SU-DHL-6 (cell line): ENCODE results near the gene ABHD3.

Experiments
- H2AFZ ChIP-seq: fragments of 200-600 bp; sonication (generic); 2 replicates; pipeline ENCODE4 v1.6.1; 2014; ENCODE audit warnings: low read depth, mild to moderate bottlenecking, moderate library complexity, mixed read lengths, antibody characterized with exemption, low read length; ENCODE audit not compliant: severe bottlenecking
- H3F3A ChIP-seq: fragments of 200-600 bp; shearing (Covaris generic); 2 replicates; pipeline ENCODE4 v1.6.0; 2016; ENCODE audit warnings: antibody characterized with exemption, mild to moderate bottlenecking; ENCODE audit not compliant: insufficient read depth
- H3K27ac ChIP-seq: fragments of 200-600 bp; sonication (generic); 2 replicates; pipeline ENCODE4 v1.5.1; 2016; ENCODE audit warnings: low read depth, mild to moderate bottlenecking, low read length, moderate library complexity, mixed read lengths
- H3K27me3 ChIP-seq: fragments of 200-600 bp; sonication (generic), shearing (Covaris generic); 2 replicates; pipeline ENCODE4 v1.6.0; 2014; ENCODE audit warnings: mild to moderate bottlenecking, low read length
- H3K36me3 ChIP-seq: fragments of 200-600 bp; sonication (generic); 2 replicates; pipeline ENCODE4 v1.6.1; 2014; ENCODE audit warnings: mild to moderate bottlenecking, low read length, mixed read lengths
- H3K4me2 ChIP-seq: fragments of 300-600, 200-600 bp; shearing (Covaris generic), sonication (generic); 2 replicates; pipeline ENCODE4 v1.6.0; 2014; ENCODE audit warnings: low read length, low read depth, mild to moderate bottlenecking; ENCODE audit not compliant: poor library complexity, severe bottlenecking
- H3K4me3 ChIP-seq: fragments of 200-600 bp; sonication (generic); 2 replicates; pipeline ENCODE4 v1.5.1; 2014; ENCODE audit warnings: antibody characterized with exemption, low read length, mild to moderate bottlenecking, mixed read lengths; ENCODE audit not compliant: insufficient read depth, poor library complexity, severe bottlenecking
- H3K79me2 ChIP-seq: fragments of 200-600 bp; sonication (generic); 2 replicates; pipeline ENCODE4 v1.6.1; 2014; ENCODE audit warnings: mild to moderate bottlenecking, low read length, moderate library complexity; ENCODE audit not compliant: insufficient read depth
- H3K9ac ChIP-seq: fragments of 200-600 bp; sonication (generic); 2 replicates; pipeline ENCODE4 v1.7.0; 2014; ENCODE audit warnings: mild to moderate bottlenecking, low read length
- H3K9me2 ChIP-seq: fragments of 200-600 bp; sonication (generic); replicated peaks from 2 replicates; pipeline ENCODE4 v1.6.1; 2014; ENCODE audit warnings: low read length; ENCODE audit not compliant: insufficient read depth
- H3K9me3 ChIP-seq: fragments of 200-600 bp; sonication (generic); 2 replicates; pipeline ENCODE4 v1.6.1; 2014; ENCODE audit warnings: low read length, mixed read lengths; ENCODE audit not compliant: insufficient read depth
- H4K20me1 ChIP-seq: fragments of 200-600 bp; sonication (generic); 2 replicates; pipeline ENCODE4 v1.6.1; 2014; ENCODE audit warnings: low read depth, mild to moderate bottlenecking, antibody characterized with exemption, low read length, moderate library complexity, mixed read lengths
- EZH2phosphoT487 ChIP-seq: fragments of 200-600 bp; sonication (generic), shearing (Covaris generic); conservative IDR thresholded peaks from 2 replicates; pipeline ENCODE4 v1.6.1; 2018; ENCODE audit warnings: mild to moderate bottlenecking, antibody characterized with exemption, low read length, moderate library complexity, mixed read lengths
- TF ChIP-seq, protein P1 (sequence below): fragments of 200-600 bp; sonication (generic); IDR thresholded peaks from one replicate; pipeline ENCODE4 v1.5.1; 2017; ENCODE audit warnings: antibody characterized with exemption, mild to moderate bottlenecking, low read length, moderate library complexity; ENCODE audit not compliant: insufficient read depth, poor library complexity, severe bottlenecking

ABHD3 gene

DNA sequence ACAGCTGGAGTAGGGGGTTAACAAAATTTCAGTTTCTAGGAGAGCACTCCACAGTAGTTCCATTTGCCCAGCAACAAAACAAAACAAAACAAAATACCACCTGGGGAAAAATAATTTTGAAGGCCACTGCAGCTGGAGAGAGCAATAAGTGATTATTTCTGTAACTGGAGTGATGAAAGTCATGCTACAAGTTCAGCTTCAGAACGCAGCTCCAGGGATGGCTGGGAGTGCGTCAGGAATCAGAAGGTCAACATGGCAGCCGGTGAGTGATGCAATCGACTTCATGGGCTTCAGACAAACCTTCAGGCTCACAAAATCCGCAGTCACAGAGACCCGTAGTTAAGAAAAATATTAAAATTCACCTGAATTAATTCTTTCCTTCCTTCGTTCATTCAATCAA is 41.0 kb downstream of the ABHD3 start:
- TF ChIP-seq EZH2phosphoT487, result no peak
- TF ChIP-seq, protein P1, sequence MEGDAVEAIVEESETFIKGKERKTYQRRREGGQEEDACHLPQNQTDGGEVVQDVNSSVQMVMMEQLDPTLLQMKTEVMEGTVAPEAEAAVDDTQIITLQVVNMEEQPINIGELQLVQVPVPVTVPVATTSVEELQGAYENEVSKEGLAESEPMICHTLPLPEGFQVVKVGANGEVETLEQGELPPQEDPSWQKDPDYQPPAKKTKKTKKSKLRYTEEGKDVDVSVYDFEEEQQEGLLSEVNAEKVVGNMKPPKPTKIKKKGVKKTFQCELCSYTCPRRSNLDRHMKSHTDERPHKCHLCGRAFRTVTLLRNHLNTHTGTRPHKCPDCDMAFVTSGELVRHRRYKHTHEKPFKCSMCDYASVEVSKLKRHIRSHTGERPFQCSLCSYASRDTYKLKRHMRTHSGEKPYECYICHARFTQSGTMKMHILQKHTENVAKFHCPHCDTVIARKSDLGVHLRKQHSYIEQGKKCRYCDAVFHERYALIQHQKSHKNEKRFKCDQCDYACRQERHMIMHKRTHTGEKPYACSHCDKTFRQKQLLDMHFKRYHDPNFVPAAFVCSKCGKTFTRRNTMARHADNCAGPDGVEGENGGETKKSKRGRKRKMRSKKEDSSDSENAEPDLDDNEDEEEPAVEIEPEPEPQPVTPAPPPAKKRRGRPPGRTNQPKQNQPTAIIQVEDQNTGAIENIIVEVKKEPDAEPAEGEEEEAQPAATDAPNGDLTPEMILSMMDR, result no peak
- Histone ChIP-seq H3K9ac (no peak overlapping the region), H3K4me2 (no peak overlapping the region), H3F3A (no peaks in the 10 kb centered on the region; the same call in 1 of the 2 replicates), H3K27me3 (no peaks in the 10 kb centered on the region), H3K9me3 (no peaks in the 10 kb centered on the region), H3K9me2 (no peaks in the 10 kb centered on the region), H3K27ac (no peak overlapping the region), H3K79me2 (no peaks in the 10 kb centered on the region), H3K4me3 (no peak overlapping the region), H2AFZ (no peak overlapping the region), H4K20me1 (no peaks in the 10 kb centered on the region), H3K36me3 (peaks cover 16% of the 10 kb centered on the region)

DNA sequence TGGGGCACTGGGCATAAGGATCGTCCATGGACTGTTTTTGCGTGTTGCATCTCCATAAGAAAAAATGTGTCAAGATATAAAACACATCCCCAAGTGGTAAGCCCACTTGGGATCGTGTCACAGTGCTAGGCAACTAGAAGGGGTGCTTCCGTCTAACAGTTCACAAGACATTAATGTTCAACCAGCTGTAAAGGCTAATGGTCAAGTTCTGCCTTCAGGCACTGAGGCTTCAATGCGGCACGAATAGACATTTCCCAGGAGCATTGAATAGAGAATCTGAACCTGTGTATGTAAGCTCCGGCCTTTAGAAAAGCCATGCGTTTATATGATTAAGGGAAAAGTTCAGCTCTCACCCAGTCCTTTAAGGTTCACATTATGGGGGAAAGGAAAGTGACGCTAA is 42.0 kb downstream of the ABHD3 start:
- Histone ChIP-seq H3F3A (no peaks in the 10 kb centered on the region; the same call in 1 of the 2 replicates), H3K9me2 (no peaks in the 10 kb centered on the region), H3K27ac (no peak overlapping the region), H3K36me3 (peaks cover 16% of the 10 kb centered on the region), H3K4me3 (no peak overlapping the region), H3K79me2 (no peaks in the 10 kb centered on the region), H3K9me3 (no peaks in the 10 kb centered on the region), H2AFZ (no peak overlapping the region), H3K9ac (no peak overlapping the region), H3K4me2 (no peak overlapping the region), H4K20me1 (no peaks in the 10 kb centered on the region), H3K27me3 (no peaks in the 10 kb centered on the region)
- TF ChIP-seq EZH2phosphoT487, result no peak
- TF ChIP-seq, protein P1, result no peak

DNA sequence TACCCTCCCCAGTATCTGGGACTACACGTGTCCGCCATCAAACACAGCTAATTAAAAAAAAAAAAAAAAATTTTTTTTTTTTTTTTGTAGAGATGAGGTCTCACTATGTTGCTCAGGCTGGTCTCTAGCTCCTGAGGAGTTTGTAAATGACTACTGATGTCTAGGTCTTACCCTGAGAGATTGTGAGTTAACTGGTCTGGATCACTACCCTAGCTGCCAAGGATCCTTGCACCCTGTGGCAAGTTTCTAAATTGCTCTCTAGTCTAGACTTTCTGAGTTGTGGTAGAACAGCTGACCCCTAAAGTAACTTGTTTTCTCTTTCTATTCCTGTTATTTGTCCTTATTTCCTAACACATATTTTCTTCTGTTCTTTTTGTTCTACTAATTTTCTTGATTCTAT is 44.5 kb downstream of the ABHD3 start:
- Histone ChIP-seq H3K9me3 (no peaks in the 10 kb centered on the region), H2AFZ (no peak overlapping the region), H3K79me2 (no peaks in the 10 kb centered on the region), H3F3A (peaks cover 3% of the 10 kb centered on the region; the same call in 1 of the 2 replicates), H3K9ac (no peak overlapping the region), H3K4me3 (no peak overlapping the region), H3K27me3 (no peaks in the 10 kb centered on the region), H3K27ac (no peak overlapping the region), H3K36me3 (peaks cover 25% of the 10 kb centered on the region), H3K4me2 (no peak overlapping the region), H4K20me1 (no peaks in the 10 kb centered on the region), H3K9me2 (no peaks in the 10 kb centered on the region)
- TF ChIP-seq, protein P1, result no peak
- TF ChIP-seq EZH2phosphoT487, result no peak
